ENCODE measurements around the gene SLC35A4. TPM values are rescaled to one million over a fixed set of nuclear protein-coding genes. Genes with fewer than 3 reads are reported as not detected.
A peak's percentile ranks its signal among the peaks of the same experiment; 100 is the strongest.

SLC35A4 gene
- total and polyA plus RNA-seq, 2 of the 13 experiments (the other 11 are each of a cell fraction or from before 2014, with no cell fraction given) = 0.71 to 4.0 TPM

DNA sequence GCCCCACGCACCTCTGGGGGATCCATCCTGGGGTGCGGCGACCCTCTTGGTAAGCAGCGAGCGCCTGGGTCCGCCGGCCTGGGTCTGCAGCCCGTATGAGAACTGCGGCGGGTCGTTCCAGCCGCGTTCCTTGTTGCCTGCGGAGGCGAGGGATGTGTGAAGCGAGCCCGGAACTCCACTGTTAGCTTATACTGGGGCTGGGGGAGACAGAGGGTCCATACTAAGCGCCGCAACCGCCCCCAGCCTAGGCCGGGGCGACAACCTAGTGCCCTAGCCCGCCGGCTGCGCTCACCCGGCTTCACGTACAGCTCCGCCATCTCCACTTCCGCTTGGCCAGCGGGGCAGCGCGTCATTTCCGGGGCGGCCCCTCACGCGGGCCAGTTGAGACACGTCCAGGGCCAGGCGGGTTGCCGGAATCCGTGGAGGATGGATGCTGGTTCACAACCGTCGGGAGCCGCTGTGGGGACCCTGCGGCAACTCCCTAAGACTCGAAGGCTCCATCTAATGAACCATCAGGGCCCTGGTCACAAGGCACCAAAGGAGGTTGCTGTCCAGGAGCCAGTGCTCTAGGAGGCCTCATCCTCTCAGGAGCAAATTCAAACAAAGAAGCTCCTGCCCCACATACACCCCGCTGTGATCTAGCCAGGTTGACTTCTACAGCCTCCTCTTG lies 7.4 kb upstream of the SLC35A4 start, which contains the start of gene SRA1 (continued):
- TF ChIP-seq NONO (IDR thresholded peaks at IDR 0.05) (no peak), NONO (CRISPR knock-in tag; conservative IDR thresholded peaks at IDR 0.05) (peak; percentile 83), ZNF441 (CRISPR knock-in tag; IDR thresholded peaks at IDR 0.05; ENCODE audit: borderline replicate concordance) (peak; percentile 24; the same call in 1 of the 2 replicates), DBP (CRISPR knock-in tag; IDR thresholded peaks at IDR 0.05; ENCODE audit: not compliant biosample characterization) (no peak), CHD4 (IDR thresholded peaks at IDR 0.05; ENCODE audit: borderline replicate concordance, low read length) (no peak), ZNF83 (CRISPR knock-in tag; IDR thresholded peaks at IDR 0.05; ENCODE audit: borderline replicate concordance) (no peak), ZNF609 (CRISPR knock-in tag; IDR thresholded peaks at IDR 0.05; ENCODE audit: borderline replicate concordance) (peak; percentile 32; the same call in 1 of the 2 replicates), PHF21A (CRISPR knock-in tag; IDR thresholded peaks at IDR 0.05) (peak; percentile 48; the same call in 1 of the 2 replicates), GFI1 (CRISPR knock-in tag; IDR thresholded peaks at IDR 0.05; ENCODE audit: borderline replicate concordance) (peak; percentile 47; the same call in 1 of the 2 replicates), HNF4A (CRISPR knock-in tag; IDR thresholded peaks at IDR 0.05) (no peak), ZSCAN30 (CRISPR knock-in tag; IDR thresholded peaks at IDR 0.05) (peak; percentile 82), ZNF543 (CRISPR knock-in tag; IDR thresholded peaks at IDR 0.05) (no peak), ZSCAN22 (CRISPR knock-in tag; IDR thresholded peaks at IDR 0.05) (no peak), ZNF724P (CRISPR knock-in tag; IDR thresholded peaks at IDR 0.05; ENCODE audit: borderline replicate concordance) (peak; percentile 93; the same call in 1 of the 2 replicates), KDM6A (CRISPR knock-in tag; IDR thresholded peaks at IDR 0.05; ENCODE audit: low read depth) (0 out of 2 replicates have a peak, but pooled peaks have one; percentile 41), HOXA3 (CRISPR knock-in tag; IDR thresholded peaks at IDR 0.05) (peak; percentile 88), ZNF224 (CRISPR knock-in tag; IDR thresholded peaks at IDR 0.05) (peak; percentile 31; the same call in 1 of the 2 replicates), ARNT (IDR thresholded peaks at IDR 0.05) (no peak)
- TF ChIP-seq, protein P1, sequence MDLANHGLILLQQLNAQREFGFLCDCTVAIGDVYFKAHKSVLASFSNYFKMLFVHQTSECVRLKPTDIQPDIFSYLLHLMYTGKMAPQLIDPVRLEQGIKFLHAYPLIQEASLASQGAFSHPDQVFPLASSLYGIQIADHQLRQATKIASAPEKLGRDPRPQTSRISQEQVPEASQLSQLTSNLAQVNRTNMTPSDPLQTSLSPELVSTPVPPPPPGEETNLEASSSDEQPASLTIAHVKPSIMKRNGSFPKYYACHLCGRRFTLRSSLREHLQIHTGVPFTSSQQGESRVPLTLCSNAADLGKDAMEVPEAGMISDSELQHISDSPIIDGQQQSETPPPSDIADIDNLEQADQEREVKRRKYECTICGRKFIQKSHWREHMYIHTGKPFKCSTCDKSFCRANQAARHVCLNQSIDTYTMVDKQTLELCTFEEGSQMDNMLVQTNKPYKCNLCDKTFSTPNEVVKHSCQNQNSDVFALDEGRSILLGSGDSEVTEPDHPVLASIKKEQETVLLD (CRISPR knock-in tag; IDR thresholded peaks at IDR 0.05; ENCODE audit: low read depth) = no peak
- TF ChIP-seq, protein P2, sequence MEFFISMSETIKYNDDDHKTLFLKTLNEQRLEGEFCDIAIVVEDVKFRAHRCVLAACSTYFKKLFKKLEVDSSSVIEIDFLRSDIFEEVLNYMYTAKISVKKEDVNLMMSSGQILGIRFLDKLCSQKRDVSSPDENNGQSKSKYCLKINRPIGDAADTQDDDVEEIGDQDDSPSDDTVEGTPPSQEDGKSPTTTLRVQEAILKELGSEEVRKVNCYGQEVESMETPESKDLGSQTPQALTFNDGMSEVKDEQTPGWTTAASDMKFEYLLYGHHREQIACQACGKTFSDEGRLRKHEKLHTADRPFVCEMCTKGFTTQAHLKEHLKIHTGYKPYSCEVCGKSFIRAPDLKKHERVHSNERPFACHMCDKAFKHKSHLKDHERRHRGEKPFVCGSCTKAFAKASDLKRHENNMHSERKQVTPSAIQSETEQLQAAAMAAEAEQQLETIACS (CRISPR knock-in tag; IDR thresholded peaks at IDR 0.05) = no peak
- TF ChIP-seq, protein P3, sequence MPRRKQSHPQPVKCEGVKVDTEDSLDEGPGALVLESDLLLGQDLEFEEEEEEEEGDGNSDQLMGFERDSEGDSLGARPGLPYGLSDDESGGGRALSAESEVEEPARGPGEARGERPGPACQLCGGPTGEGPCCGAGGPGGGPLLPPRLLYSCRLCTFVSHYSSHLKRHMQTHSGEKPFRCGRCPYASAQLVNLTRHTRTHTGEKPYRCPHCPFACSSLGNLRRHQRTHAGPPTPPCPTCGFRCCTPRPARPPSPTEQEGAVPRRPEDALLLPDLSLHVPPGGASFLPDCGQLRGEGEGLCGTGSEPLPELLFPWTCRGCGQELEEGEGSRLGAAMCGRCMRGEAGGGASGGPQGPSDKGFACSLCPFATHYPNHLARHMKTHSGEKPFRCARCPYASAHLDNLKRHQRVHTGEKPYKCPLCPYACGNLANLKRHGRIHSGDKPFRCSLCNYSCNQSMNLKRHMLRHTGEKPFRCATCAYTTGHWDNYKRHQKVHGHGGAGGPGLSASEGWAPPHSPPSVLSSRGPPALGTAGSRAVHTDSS (CRISPR knock-in tag; conservative IDR thresholded peaks at IDR 0.05) = no peak

Measured in HepG2 (cell line).